ENCODE measurements around the gene TF. TPM values are rescaled to one million over a fixed set of nuclear protein-coding genes. Genes with fewer than 3 reads are reported as not detected.
A peak's percentile ranks its signal among the peaks of the same experiment; 100 is the strongest.

TF gene
- total RNA-seq, 1 experiment from 2014 or later: 0.09 TPM

- Histone ChIP-seq H3K4me2 (ENCODE audit: insufficient read depth, insufficient read length, low read length) (no peak overlapping the region), H3K27me3 (ENCODE audit: insufficient read depth, low read length) (no peaks in the 10 kb centered on the region), H4K20me1 (ENCODE audit: control insufficient read depth, insufficient read depth, insufficient read length) (no peaks in the 10 kb centered on the region), H3K56ac (ENCODE audit: insufficient read length, low read depth, low read length) (no peak overlapping the region), H2BK20ac (ENCODE audit: low read depth, low read length, poor library complexity, severe bottlenecking) (no peak overlapping the region), H3T11ph (ENCODE audit: low read length) (no peak overlapping the region), H2BK120ac (ENCODE audit: low read depth, low read length, poor library complexity, severe bottlenecking) (no peak overlapping the region), H3K18ac (ENCODE audit: insufficient read length, low read depth, low read length) (no peak overlapping the region), H2BK15ac (ENCODE audit: low read depth, low read length) (no peak overlapping the region), H3K9ac (ENCODE audit: extremely low read depth, insufficient read length, low read length) (no peak overlapping the region), H3K9me3 (ENCODE audit: control insufficient read depth, low read depth, low read length) (no peaks in the 10 kb centered on the region), H4K5ac (ENCODE audit: insufficient read length, low read depth, low read length) (no peak overlapping the region), H3K14ac (ENCODE audit: insufficient read depth, low read length) (no peak overlapping the region), H3K4me1 (ENCODE audit: insufficient read depth, low read length) (no peaks in the 10 kb centered on the region), H4K8ac (replicated peaks; ENCODE audit: insufficient read length, low read depth, low read length) (no peak overlapping the region), H3K79me2 (ENCODE audit: insufficient read depth, low read length) (no peaks in the 10 kb centered on the region), H3K23me2 (ENCODE audit: insufficient read length, low read depth, low read length, poor library complexity, severe bottlenecking) (no peaks in the 10 kb centered on the region), H2BK12ac (ENCODE audit: insufficient read length, low read depth, low read length) (no peak overlapping the region), H2BK5ac (ENCODE audit: insufficient read length, low read length) (no peak overlapping the region), H2AK5ac (ENCODE audit: insufficient read length, low read length) (no peak overlapping the region), H3K79me1 (ENCODE audit: insufficient read depth, low read depth, low read length, poor library complexity, severe bottlenecking) (no peaks in the 10 kb centered on the region), H3K23ac (ENCODE audit: insufficient read length, low read depth, low read length) (no peak overlapping the region), H4K91ac (ENCODE audit: insufficient read length, low read depth, low read length) (no peak overlapping the region), H3K4ac (ENCODE audit: low read depth, low read length) (no peak overlapping the region), H2AFZ (ENCODE audit: low read length) (no peak overlapping the region), H3K27ac (ENCODE audit: insufficient read length, low read depth, low read length) (no peak overlapping the region)
- no peak for DNase-seq
- Mint-ChIP-seq H3K4me3 (0 out of 5 replicates have a peak overlapping the region, but pooled peaks of 1 of the 2 experiments have one; percentile 29), H3K27ac (no peak overlapping the region), H3K36me3 (ENCODE audit: insufficient read depth in 1 of 3, low read depth in 3 of 3) (peaks cover 0 to 2% (median 0%) of the 10 kb centered on the region in 3 experiments; a peak in 2 of 7 replicates), H3K4me1 (no peaks in the 10 kb centered on the region), H3K9me3 (peaks cover 0 to 4% of the 10 kb centered on the region in 2 experiments; a peak in 2 of 5 replicates), H3K27me3 (ENCODE audit: low read depth) (peaks cover 6% of the 10 kb centered on the region)
- no CpG with 5 or more reads among the region's 3 CpGs for WGBS (ENCODE audit: extremely low coverage, insufficient read length, low lambda C conversion rate)
- TF ChIP-seq, protein P1, sequence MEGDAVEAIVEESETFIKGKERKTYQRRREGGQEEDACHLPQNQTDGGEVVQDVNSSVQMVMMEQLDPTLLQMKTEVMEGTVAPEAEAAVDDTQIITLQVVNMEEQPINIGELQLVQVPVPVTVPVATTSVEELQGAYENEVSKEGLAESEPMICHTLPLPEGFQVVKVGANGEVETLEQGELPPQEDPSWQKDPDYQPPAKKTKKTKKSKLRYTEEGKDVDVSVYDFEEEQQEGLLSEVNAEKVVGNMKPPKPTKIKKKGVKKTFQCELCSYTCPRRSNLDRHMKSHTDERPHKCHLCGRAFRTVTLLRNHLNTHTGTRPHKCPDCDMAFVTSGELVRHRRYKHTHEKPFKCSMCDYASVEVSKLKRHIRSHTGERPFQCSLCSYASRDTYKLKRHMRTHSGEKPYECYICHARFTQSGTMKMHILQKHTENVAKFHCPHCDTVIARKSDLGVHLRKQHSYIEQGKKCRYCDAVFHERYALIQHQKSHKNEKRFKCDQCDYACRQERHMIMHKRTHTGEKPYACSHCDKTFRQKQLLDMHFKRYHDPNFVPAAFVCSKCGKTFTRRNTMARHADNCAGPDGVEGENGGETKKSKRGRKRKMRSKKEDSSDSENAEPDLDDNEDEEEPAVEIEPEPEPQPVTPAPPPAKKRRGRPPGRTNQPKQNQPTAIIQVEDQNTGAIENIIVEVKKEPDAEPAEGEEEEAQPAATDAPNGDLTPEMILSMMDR (conservative IDR thresholded peaks at IDR 0.05): no peak
Observed at GRCh38 chr3:133699903-133700302, 46.3 kb upstream of the TF start.

Data from H9 (cell line).